Heart right ventricle (tissue), 16 donors: Measurements from ENCODE around the gene SYNJ2. TPM values are rescaled to one million over a fixed set of nuclear protein-coding genes. Genes with fewer than 3 reads are reported as not detected.

ENCODE experiments used
- ATAC-seq, 8 donors: fragments of 200-7000 bp; cut with Tn5 transposase; one replicate each; pipeline ENCODE4 v1.9.1; 2020; ENCODE audit warnings: mild to moderate bottlenecking in 8 of 8, moderate library complexity in 8 of 8, moderate number of reproducible peaks in 1 of 8
- DNase-seq, 2 donors: peaks; one replicate each; pipeline ENCODE4 v3.0.0-alpha.2; 2020
- H3K27ac ChIP-seq, 10 donors: fragments of 200-600 bp; sonication (generic) in 2 of 10; one replicate each; pipeline versions ENCODE4 v1.5.0 to v1.8.0; 2020 to 2022; ENCODE audit warnings: mild to moderate bottlenecking in 3 of 10
- H3K27me3 ChIP-seq, 7 donors: fragments of 200-600 bp; one replicate each; pipeline ENCODE4 v1.8.0; 2021 to 2022; ENCODE audit warnings: mild to moderate bottlenecking in 2 of 7
- H3K36me3 ChIP-seq, 9 donors: fragments of 200-600 bp; sonication (generic) in 1 of 9; one replicate each; pipeline versions ENCODE4 v1.5.0 to v1.8.0; 2020 to 2022; ENCODE audit warnings: mild to moderate bottlenecking in 2 of 9
- H3K4me1 ChIP-seq, 9 donors: fragments of 200-600 bp; sonication (generic) in 1 of 9; one replicate each; pipeline versions ENCODE4 v1.5.0 to v1.8.0; 2020 to 2022; ENCODE audit warnings: mild to moderate bottlenecking in 4 of 9
- H3K4me3 ChIP-seq, 10 donors: fragments of 200-600 bp; sonication (generic) in 2 of 10; one replicate each; pipeline versions ENCODE4 v1.5.0 to v1.8.0; 2020 to 2022; ENCODE audit warnings: mild to moderate bottlenecking in 7 of 10, moderate library complexity in 2 of 10
- H3K9me3 ChIP-seq, 11 donors: fragments of 200-600 bp in 10 of 11; sonication (generic) in 2 of 11; one replicate each; pipeline versions ENCODE4 v1.5.0 to v1.8.0; 2013 to 2022; ENCODE audit warnings: mild to moderate bottlenecking in 2 of 11, control low read depth in 1 of 11, moderate library complexity in 1 of 11
- WGBS, 2 donors: extraction: QIAGEN DNeasy Blood & Tissue Kit; methylation state at CpG; one replicate each; pipeline ENCODE4 v1.1.7; 2013; ENCODE audit warnings: inconsistent platforms in 1 of 2; 5-methylcytosine and 5-hydroxymethylcytosine counted together
- intact Hi-C, 10 donors: fragments of 100-400 bp; cut with DNase I; formaldehyde crosslinking; loops; one replicate each; pipeline versions ENCODE4 v1.11.1 to v1.14.2; 2022
- polyA plus RNA-seq, 2 donors: library from polyadenylated mRNA; stranded (reverse); fragments of 200-250 nt; gene quantifications; one replicate each; pipeline ENCODE4 v1.2.3, GENCODE V29; 2013
- total RNA-seq, 10 donors: library from RNA; stranded (reverse); fragmentation: NEBNext Ultra II Directional in 3 of 10; extraction: Animal tissue kit (Norgen Biotek cat#: 25700) in 3 of 10; gene quantifications; one replicate each; pipeline versions ENCODE4 v1.2.1 to v1.2.4, GENCODE V29; 2021 to 2023
- TF ChIP-seq, protein P1 (sequence below), 9 donors: fragments of 200-600 bp; sonication (generic) in 2 of 9; IDR thresholded peaks; one replicate each; pipeline versions ENCODE4 v1.5.0 to v1.8.0; 2021 to 2022; ENCODE audit warnings: antibody characterized with exemption in 9 of 9, mild to moderate bottlenecking in 5 of 9, moderate library complexity in 1 of 9
- donor health status: Arrhythmogenic right ventricular cardiomyopathy.
- donor health status: ischemic (EF 13 %, LVEDD 7.1; RV severe dilation, severe dysfunction).
- donor health status: healthy with polysubstance abuse.
- donor health status: DM: no; HTN: yes; CAD: no.
- donor health status: DM: no; HTN: no; CAD: no.
- donor health status: ischemic (EF 25% LVEDD 6.9; RV normal size, moderate dysfunction).
- donor health status: ischemic (EF 25% LVEDD 5.7; RV mildly dilated, moderate dysfunction).
- donor health status: healthy.
- donor health status: DM: yes; HTN: yes; CAD: no.
- donor health status: Ischemic cardiomyopathy.
- donor health status: ischemic (EF 35%, LVEDD 5.7; RV mildly dilated, moderate dysfunction).
- donor health status: nonischemic (EF 11% LVEDD 7.7; RV severe dilation, severe dysfunction).
- donor health status: DM: yes; HTN: yes; CAD: no.
- donor health status: PGD.
- donor health status: ischemic (EF 29% LVEDD 5.4; RV normal size, mild dysfunction).
- donor health status: nonischemic (EF 23%, LVEDD 6.1; RV moderate dilation, normal function).

The SYNJ2 gene
- total and polyA plus RNA-seq, 12 donors = 14.0 to 27.8 (median 19.0) TPM

- TF ChIP-seq, protein P1, sequence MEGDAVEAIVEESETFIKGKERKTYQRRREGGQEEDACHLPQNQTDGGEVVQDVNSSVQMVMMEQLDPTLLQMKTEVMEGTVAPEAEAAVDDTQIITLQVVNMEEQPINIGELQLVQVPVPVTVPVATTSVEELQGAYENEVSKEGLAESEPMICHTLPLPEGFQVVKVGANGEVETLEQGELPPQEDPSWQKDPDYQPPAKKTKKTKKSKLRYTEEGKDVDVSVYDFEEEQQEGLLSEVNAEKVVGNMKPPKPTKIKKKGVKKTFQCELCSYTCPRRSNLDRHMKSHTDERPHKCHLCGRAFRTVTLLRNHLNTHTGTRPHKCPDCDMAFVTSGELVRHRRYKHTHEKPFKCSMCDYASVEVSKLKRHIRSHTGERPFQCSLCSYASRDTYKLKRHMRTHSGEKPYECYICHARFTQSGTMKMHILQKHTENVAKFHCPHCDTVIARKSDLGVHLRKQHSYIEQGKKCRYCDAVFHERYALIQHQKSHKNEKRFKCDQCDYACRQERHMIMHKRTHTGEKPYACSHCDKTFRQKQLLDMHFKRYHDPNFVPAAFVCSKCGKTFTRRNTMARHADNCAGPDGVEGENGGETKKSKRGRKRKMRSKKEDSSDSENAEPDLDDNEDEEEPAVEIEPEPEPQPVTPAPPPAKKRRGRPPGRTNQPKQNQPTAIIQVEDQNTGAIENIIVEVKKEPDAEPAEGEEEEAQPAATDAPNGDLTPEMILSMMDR (IDR thresholded peaks at IDR 0.05) = no peak
- H3K4me3 ChIP-seq = no peak overlapping the region
- intact Hi-C loops = loop anchor here in 2 of 10 donors (2.0 to 10.0 kb wide), 2 partner anchors 83 to 751 kb away; no protein-coding TSS in a partner anchor
- peaks cover 0 to 98% (median 34%) of the 10 kb centered on the region in 9 donors for H3K36me3 ChIP-seq
- peaks cover 0 to 8% (median 0%) of the 10 kb centered on the region in 11 donors for H3K9me3 ChIP-seq
- H3K27me3 ChIP-seq = no peaks in the 10 kb centered on the region
- H3K27ac ChIP-seq = no peak overlapping the region
- no peak for DNase-seq
- WGBS, 2 donors = 93 to 96% methylated on average over 23 of the region's 23 CpGs
- H3K4me1 ChIP-seq = peaks cover 1 to 35% (median 10%) of the 10 kb centered on the region in 9 donors
- ATAC-seq = no peak
Observed at GRCh38 chr6:158066136-158066781, 84.6 kb downstream of the SYNJ2 start.

GRCh38 chr6:158067436-158068015 is 85.9 kb downstream of the SYNJ2 start:
- Histone ChIP-seq H3K4me1 (peaks cover 0 to 39% (median 6%) of the 10 kb centered on the region in 9 donors), H3K27ac (peak overlapping the region in 1 of 10 donors; percentile 6), H3K36me3 (peaks cover 0 to 97% (median 32%) of the 10 kb centered on the region in 9 donors), H3K4me3 (no peak overlapping the region), H3K9me3 (peaks cover 0 to 7% (median 0%) of the 10 kb centered on the region in 11 donors), H3K27me3 (no peaks in the 10 kb centered on the region)
- WGBS, 2 donors = 89 to 91% methylated on average over 10 of the region's 10 CpGs
- intact Hi-C loops = loop anchor here in 2 of 10 donors (2.0 to 10.0 kb wide), 2 partner anchors 85 to 753 kb away; no protein-coding TSS in a partner anchor
- TF ChIP-seq, protein P1 (IDR thresholded peaks at IDR 0.05) = no peak
- no peak for ATAC-seq
- DNase-seq = no peak

DNA sequence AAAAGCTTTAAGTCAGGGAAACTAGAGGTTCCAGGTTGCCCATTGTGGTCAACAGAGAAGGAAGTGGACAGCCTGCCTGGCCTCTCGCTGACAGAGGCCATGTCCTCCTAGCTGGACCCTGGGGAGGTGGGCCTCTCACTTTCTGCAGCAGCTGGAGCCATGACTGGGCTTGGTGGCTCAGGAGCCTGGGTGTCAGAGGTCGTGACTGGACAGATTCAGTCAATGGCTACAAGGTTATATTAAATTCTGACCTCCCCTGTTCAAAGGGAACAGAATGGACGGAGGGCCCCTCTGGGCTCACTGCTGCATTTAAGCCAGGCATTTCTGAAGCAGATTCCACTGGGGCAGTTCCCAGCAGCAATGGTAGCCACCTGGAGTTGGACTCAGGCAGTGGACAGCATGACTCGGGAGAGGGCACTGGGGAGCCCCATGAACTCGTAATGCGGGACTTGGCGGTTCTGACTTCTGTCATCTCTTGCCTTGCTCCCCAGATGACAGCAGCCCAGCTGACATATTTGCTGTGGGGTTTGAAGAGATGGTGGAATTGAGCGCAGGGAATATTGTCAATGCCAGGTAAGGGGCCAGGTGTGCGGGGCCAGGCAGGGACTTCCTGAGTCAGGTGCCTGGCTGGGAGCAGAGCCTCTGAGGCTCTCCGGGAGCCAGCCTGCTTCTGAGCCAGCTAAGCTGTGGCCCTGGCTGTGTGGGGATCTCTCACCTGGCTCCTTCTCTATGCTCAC is 86.7 kb downstream of the SYNJ2 start:
- Histone ChIP-seq H3K4me1 (peaks cover 0 to 39% (median 6%) of the 10 kb centered on the region in 9 donors), H3K27ac (peak overlapping the region in 6 of 10 donors; percentile 6 to 63 (median 54)), H3K4me3 (no peak overlapping the region), H3K9me3 (no peaks in the 10 kb centered on the region), H3K27me3 (no peaks in the 10 kb centered on the region), H3K36me3 (peaks cover 0 to 93% (median 25%) of the 10 kb centered on the region in 9 donors)
- ATAC-seq (peak in 2 of 8 donors; percentile 3 to 11), DNase-seq (no peak)
- WGBS, 2 donors = 88 to 97% methylated on average over 10 of the region's 10 CpGs
- intact Hi-C loops = loop anchor here in 1 of 10 donors (10.0 kb wide), 1 partner anchor 754 kb away; no protein-coding TSS in a partner anchor
- TF ChIP-seq, protein P1 (IDR thresholded peaks at IDR 0.05) = no peak
